OCI-LY1 (cell line): Measurements from ENCODE around the gene AFF1.

ENCODE experiments used
- H2AFZ ChIP-seq: fragments of 200-600 bp; sonication (generic), shearing (Covaris generic); 2 replicates; pipeline ENCODE4 v1.6.0; 2014; ENCODE audit warnings: antibody characterized with exemption, mild to moderate bottlenecking, low read length
- H3F3A ChIP-seq: fragments of 200-600 bp; sonication (generic), shearing (Covaris generic); 2 replicates; pipeline ENCODE4 v1.6.0; 2014; ENCODE audit warnings: mild to moderate bottlenecking, antibody characterized with exemption, low read length, moderate library complexity; ENCODE audit not compliant: insufficient read depth
- H3K27ac ChIP-seq: fragments of 200-600 bp; sonication (generic); 2 replicates; pipeline ENCODE4 v1.5.1; 2014; ENCODE audit warnings: low read length, mixed run types, mild to moderate bottlenecking, low read depth; ENCODE audit not compliant: poor library complexity, severe bottlenecking
- H3K27me3 ChIP-seq: fragments of 200-600 bp; sonication (generic); 2 replicates; pipeline ENCODE4 v1.6.0; 2014; ENCODE audit warnings: antibody characterized with exemption, mild to moderate bottlenecking, low read length, moderate library complexity; ENCODE audit not compliant: insufficient read depth
- H3K36me3 ChIP-seq: fragments of 200-600 bp; sonication (generic); 2 replicates; pipeline ENCODE4 v1.6.1; 2014; ENCODE audit warnings: mild to moderate bottlenecking, antibody characterized with exemption, low read length, moderate library complexity, mixed read lengths; ENCODE audit not compliant: insufficient read depth
- H3K4me1 ChIP-seq: fragments of 200-600 bp; sonication (generic); 2 replicates; pipeline ENCODE4 v1.5.1; 2014; ENCODE audit warnings: mild to moderate bottlenecking, low read length, moderate library complexity; ENCODE audit not compliant: insufficient read depth, severe bottlenecking
- H3K4me2 ChIP-seq: fragments of 200-600 bp; sonication (generic), shearing (Covaris generic); 2 replicates; pipeline ENCODE4 v1.6.1; 2014; ENCODE audit warnings: low read length
- H3K4me3 ChIP-seq: fragments of 200-600 bp; sonication (generic); 2 replicates; pipeline ENCODE4 v1.5.1; 2014; ENCODE audit warnings: low read length, low read depth, mild to moderate bottlenecking, mixed read lengths; ENCODE audit not compliant: poor library complexity, severe bottlenecking
- H3K79me2 ChIP-seq: fragments of 200-600 bp; shearing (Covaris generic); 2 replicates; pipeline ENCODE4 v1.6.1; 2016; ENCODE audit warnings: mixed run types, low read length, mixed read lengths; ENCODE audit not compliant: insufficient read depth
- H3K9ac ChIP-seq: fragments of 200-600 bp; sonication (generic), shearing (Covaris generic); 2 replicates; pipeline ENCODE4 v1.6.1; 2014; ENCODE audit warnings: mild to moderate bottlenecking, low read length, mixed read lengths
- H3K9me2 ChIP-seq: fragments of 200-600 bp; sonication (generic), shearing (Covaris generic); 2 replicates; pipeline ENCODE4 v1.6.1; 2014; ENCODE audit warnings: low read depth, mild to moderate bottlenecking, low read length, mixed read lengths
- H3K9me3 ChIP-seq: fragments of 200-600 bp; shearing (Covaris generic); 2 replicates; pipeline ENCODE4 v1.6.1; 2014; ENCODE audit warnings: low read length, mixed read lengths
- H4K20me1 ChIP-seq: fragments of 200-600 bp; sonication (generic), shearing (Covaris generic); 2 replicates; pipeline ENCODE4 v1.6.0; 2016; ENCODE audit warnings: mild to moderate bottlenecking, low read length; ENCODE audit not compliant: insufficient read depth
- CTCF ChIP-seq: fragments of 200-600 bp; sonication (generic), shearing (Covaris generic); IDR thresholded peaks from 2 replicates; pipeline ENCODE4 v1.5.1; 2017; ENCODE audit warnings: mild to moderate bottlenecking, antibody characterized with exemption, low read length, moderate library complexity, mixed read lengths
- EZH2 ChIP-seq: fragments of 200-600 bp; sonication (generic), shearing (Covaris generic); IDR thresholded peaks from 2 replicates; pipeline ENCODE4 v1.8.0; 2017; ENCODE audit warnings: borderline replicate concordance, mixed run types, mild to moderate bottlenecking, antibody characterized with exemption, low read length, moderate library complexity, mixed read lengths

AFF1 gene

GRCh38 chr4:86990510-86990909, 55.7 kb downstream of the AFF1 start:
- Histone ChIP-seq H4K20me1 (no peaks in the 10 kb centered on the region), H3K4me3 (no peak overlapping the region), H3K79me2 (no peaks in the 10 kb centered on the region), H3K27me3 (no peaks in the 10 kb centered on the region), H3K9me2 (no peaks in the 10 kb centered on the region), H3K27ac (no peak overlapping the region), H3F3A (no peaks in the 10 kb centered on the region), H3K4me1 (no peaks in the 10 kb centered on the region), H3K36me3 (peaks cover 5% of the 10 kb centered on the region; the same call in 1 of the 2 replicates), H3K9ac (no peak overlapping the region), H3K4me2 (no peak overlapping the region), H2AFZ (no peak overlapping the region), H3K9me3 (no peaks in the 10 kb centered on the region; the same call in 1 of the 2 replicates)
- TF ChIP-seq EZH2 (no peak), CTCF (no peak)

- H4K20me1 ChIP-seq = no peaks in the 10 kb centered on the region
Measured at GRCh38 chr4:86991994-86992393, 57.2 kb downstream of the AFF1 start.

GRCh38 chr4:86993909-86994681, 59.3 kb downstream of the AFF1 start:
- Histone ChIP-seq H3K36me3 (no peaks in the 10 kb centered on the region), H3K9me2 (no peaks in the 10 kb centered on the region), H3F3A (no peaks in the 10 kb centered on the region), H4K20me1 (no peaks in the 10 kb centered on the region), H3K27ac (peak overlapping the region; percentile 7), H3K79me2 (no peaks in the 10 kb centered on the region), H3K4me3 (no peak overlapping the region), H3K4me2 (no peak overlapping the region), H2AFZ (no peak overlapping the region), H3K9me3 (no peaks in the 10 kb centered on the region), H3K9ac (no peak overlapping the region), H3K4me1 (peaks cover 17% of the 10 kb centered on the region), H3K27me3 (no peaks in the 10 kb centered on the region)
- TF ChIP-seq CTCF = no peak
- no peak for TF ChIP-seq EZH2

More at GRCh38 chr4:86991994-86992393, 57.2 kb downstream of the AFF1 start:
- no peak overlapping the region for H3K4me2 ChIP-seq
- no peaks in the 10 kb centered on the region for H3F3A ChIP-seq
- no peaks in the 10 kb centered on the region for H3K27me3 ChIP-seq
- H2AFZ ChIP-seq = no peak overlapping the region
- peaks cover 5% of the 10 kb centered on the region; the same call in 1 of the 2 replicates for H3K36me3 ChIP-seq
- no peak overlapping the region for H3K27ac ChIP-seq
- H3K9me3 ChIP-seq = no peaks in the 10 kb centered on the region; the same call in 1 of the 2 replicates
- no peak overlapping the region for H3K9ac ChIP-seq
- no peak for TF ChIP-seq CTCF
- TF ChIP-seq EZH2 = no peak
- H3K9me2 ChIP-seq = no peaks in the 10 kb centered on the region
- no peaks in the 10 kb centered on the region for H3K4me1 ChIP-seq
- H3K79me2 ChIP-seq = no peaks in the 10 kb centered on the region
- no peak overlapping the region for H3K4me3 ChIP-seq
